ENCODE results near the gene CACNA1I. TPM values are rescaled to one million over a fixed set of nuclear protein-coding genes. Genes with fewer than 3 reads are reported as not detected.

CACNA1I gene
- total RNA-seq, 1 experiment from 2014 or later = 2.1 TPM

DNA sequence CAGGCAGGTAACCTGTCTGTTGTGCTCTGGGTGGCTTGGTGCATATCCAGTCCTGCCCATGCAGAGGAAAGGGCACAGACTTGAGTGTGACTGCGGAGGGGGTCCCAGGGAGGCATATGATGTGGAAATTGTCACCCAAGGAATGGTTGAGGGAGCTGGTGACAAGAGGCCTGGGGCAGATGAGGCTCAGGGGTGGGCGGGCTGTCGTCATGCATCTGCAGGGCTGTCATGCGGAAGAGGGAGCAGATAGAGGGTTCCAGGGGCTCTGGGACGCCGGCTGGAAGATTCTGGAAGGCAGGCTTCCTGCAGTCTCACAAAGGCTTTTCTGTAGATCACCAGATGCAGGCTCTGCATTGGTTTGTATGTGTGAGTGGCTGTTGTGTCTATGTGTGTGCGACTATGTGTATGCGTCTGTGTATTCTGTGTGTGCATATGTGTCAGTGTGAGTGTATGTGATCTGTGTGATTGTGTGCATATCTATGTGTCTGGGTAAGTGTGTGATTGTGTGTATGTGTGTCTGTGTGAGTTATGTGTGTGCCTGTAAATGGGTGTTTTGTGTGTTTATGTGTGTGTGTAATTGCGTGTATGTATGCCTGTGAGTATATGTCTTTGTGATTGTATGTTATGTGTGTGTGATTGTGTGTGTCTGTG is 7.6 kb upstream of the CACNA1I start (continued):
- TF ChIP-seq ETV6 (CRISPR knock-in tag; IDR thresholded peaks at IDR 0.05) = no peak
- TF ChIP-seq IRF2 (CRISPR knock-in tag; IDR thresholded peaks at IDR 0.05; ENCODE audit: borderline replicate concordance, low read depth) = no peak

GRCh38 chr22:39563571-39564428 is 6.8 kb upstream of the CACNA1I start:
- DNase-seq (ENCODE audit: low spot score) = no peak
- ATAC-seq = no peak
- CTCF ChIA-PET = no interaction called here
- no peaks in the 10 kb centered on the region for H3K36me3 Mint-ChIP-seq
- peaks cover 16% of the 10 kb centered on the region for H3K27me3 Mint-ChIP-seq (ENCODE audit: low read depth)
- peaks cover 4% of the 10 kb centered on the region; the same call in 1 of the 2 replicates for H3K4me1 Mint-ChIP-seq
- no peak for TF ChIP-seq ZNF532 (CRISPR knock-in tag; IDR thresholded peaks at IDR 0.05; ENCODE audit: borderline replicate concordance)
- TF ChIP-seq ATF2 (CRISPR knock-in tag; IDR thresholded peaks at IDR 0.05; ENCODE audit: borderline replicate concordance, low read depth) = no peak
- peak; percentile 72 for TF ChIP-seq NFE2L1 (CRISPR knock-in tag; IDR thresholded peaks at IDR 0.05)
- TF ChIP-seq KAT7 (CRISPR knock-in tag; IDR thresholded peaks at IDR 0.05; ENCODE audit: borderline replicate concordance) = no peak
- POLR2A ChIA-PET = no interaction called here
- no peak overlapping the region for H3K4me3 Mint-ChIP-seq
- H3K9me3 Mint-ChIP-seq = peaks cover 10% of the 10 kb centered on the region
- H3K27ac Mint-ChIP-seq = no peak overlapping the region

DNA sequence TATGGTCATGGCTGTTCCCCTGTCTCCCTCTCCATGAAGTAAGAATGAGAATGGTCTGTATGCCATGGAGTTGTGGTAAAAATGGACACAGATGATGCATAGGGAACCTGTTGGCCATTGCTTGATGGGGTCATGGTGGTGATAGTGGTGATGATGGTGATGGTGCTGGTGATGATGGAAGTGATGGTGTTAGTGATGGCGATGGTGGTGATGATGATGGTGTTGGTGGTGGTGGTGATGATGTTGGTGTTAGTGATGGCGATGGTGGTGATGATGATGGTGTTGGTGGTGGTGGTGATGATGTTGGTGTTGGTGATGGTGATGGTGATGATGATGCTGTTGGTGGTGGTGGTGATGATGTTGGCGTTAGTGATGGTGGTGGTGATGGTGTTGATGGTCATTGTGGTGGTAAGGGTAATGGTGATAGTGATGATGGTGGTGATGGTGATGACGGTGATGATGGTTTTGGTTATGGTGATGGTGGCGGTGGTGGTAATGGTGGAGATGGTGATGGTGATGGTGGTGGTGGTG is 5.1 kb upstream of the CACNA1I start:
- no peak for ATAC-seq
- Mint-ChIP-seq H3K4me1 (peaks cover 4% of the 10 kb centered on the region; the same call in 1 of the 2 replicates), H3K4me3 (no peak overlapping the region), H3K9me3 (peaks cover 10% of the 10 kb centered on the region), H3K27ac (no peak overlapping the region), H3K36me3 (no peaks in the 10 kb centered on the region), H3K27me3 (ENCODE audit: low read depth) (peaks cover 6% of the 10 kb centered on the region)
- DNase-seq (ENCODE audit: low spot score) = no peak
- TF ChIP-seq, protein P1, sequence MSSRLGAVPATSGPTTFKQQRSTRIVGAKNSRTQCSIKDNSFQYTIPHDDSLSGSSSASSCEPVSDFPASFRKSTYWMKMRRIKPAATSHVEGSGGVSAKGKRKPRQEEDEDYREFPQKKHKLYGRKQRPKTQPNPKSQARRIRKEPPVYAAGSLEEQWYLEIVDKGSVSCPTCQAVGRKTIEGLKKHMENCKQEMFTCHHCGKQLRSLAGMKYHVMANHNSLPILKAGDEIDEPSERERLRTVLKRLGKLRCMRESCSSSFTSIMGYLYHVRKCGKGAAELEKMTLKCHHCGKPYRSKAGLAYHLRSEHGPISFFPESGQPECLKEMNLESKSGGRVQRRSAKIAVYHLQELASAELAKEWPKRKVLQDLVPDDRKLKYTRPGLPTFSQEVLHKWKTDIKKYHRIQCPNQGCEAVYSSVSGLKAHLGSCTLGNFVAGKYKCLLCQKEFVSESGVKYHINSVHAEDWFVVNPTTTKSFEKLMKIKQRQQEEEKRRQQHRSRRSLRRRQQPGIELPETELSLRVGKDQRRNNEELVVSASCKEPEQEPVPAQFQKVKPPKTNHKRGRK (CRISPR knock-in tag; IDR thresholded peaks at IDR 0.05; ENCODE audit: borderline replicate concordance) = no peak
- no peak for TF ChIP-seq ZNF423 (CRISPR knock-in tag; IDR thresholded peaks at IDR 0.05)
- no peak for TF ChIP-seq IRF2 (CRISPR knock-in tag; IDR thresholded peaks at IDR 0.05; ENCODE audit: borderline replicate concordance, low read depth)
- TF ChIP-seq CREB1 (CRISPR knock-in tag; IDR thresholded peaks at IDR 0.05) = no peak
- no peak for TF ChIP-seq CTCF (IDR thresholded peaks at IDR 0.05)
- no peak for TF ChIP-seq ZNF671 (CRISPR knock-in tag; IDR thresholded peaks at IDR 0.05)
- no peak for TF ChIP-seq CBFB (CRISPR knock-in tag; IDR thresholded peaks at IDR 0.05; ENCODE audit: low read depth)
- no peak for TF ChIP-seq NR1H2 (CRISPR knock-in tag; IDR thresholded peaks at IDR 0.05)
- TF ChIP-seq JUN (CRISPR knock-in tag; IDR thresholded peaks at IDR 0.05) = no peak
- no peak for TF ChIP-seq ZNF263 (CRISPR knock-in tag; IDR thresholded peaks at IDR 0.05; ENCODE audit: low read depth)
- ChIA-PET CTCF (no interaction called here), POLR2A (no interaction called here)
